ENCODE results near the gene SGCA. TPM values are rescaled to one million over a fixed set of nuclear protein-coding genes. Genes with fewer than 3 reads are reported as not detected.

Gene SGCA
- total and polyA plus RNA-seq, 2 donors (not counting 3 experiments of a cell fraction or from before 2014, with no cell fraction given): not detected

GRCh38 chr17:50164697-50164988 lies 1.2 kb upstream of the SGCA start:
- CTCF ChIA-PET: interaction anchor here (0.6 to 3.6 kb wide), 4 partner anchors 8 to 36 kb away, joined by 3 to 15 read pairs (median 4); no protein-coding TSS in a partner anchor
- H3K4me3 ChIP-seq (replicated peaks in 1 of 3; ENCODE audit: insufficient read depth in 1 of 3, low read depth in 1 of 3, low read length in 3 of 3): no peak overlapping the region
- FAIRE-seq (no peak), DNase-seq (ENCODE audit: low read depth, low spot score) (no peak)
- no TSS peak for BruUV-seq (replicated peaks)
- H2AFZ ChIP-seq (ENCODE audit: low read depth, low read length): no peak overlapping the region
- H3K4me1 ChIP-seq (ENCODE audit: control insufficient read depth, extremely low read depth, insufficient read depth, low read length): peaks cover 6% of the 10 kb centered on the region
- no peak overlapping the region for H3K27ac ChIP-seq (ENCODE audit: insufficient read depth, low read depth, low read length)
- TF ChIP-seq EZH2 (IDR thresholded peaks at IDR 0.05; ENCODE audit: borderline replicate concordance, low read depth, low read length, severe bottlenecking) (no peak), CTCF (IDR thresholded peaks at IDR 0.05; ENCODE audit: extremely low read depth in 1 of 2, insufficient read depth in 1 of 2, low read depth in 1 of 2, low read length in 2 of 2) (no peak), MAX (IDR thresholded peaks at IDR 0.05; ENCODE audit: insufficient read depth, insufficient read length) (no peak)
- no peaks in the 10 kb centered on the region for H3K9me3 ChIP-seq (replicated peaks; ENCODE audit: control insufficient read depth, insufficient read depth, low read length)
- no peak overlapping the region for H3K4me2 ChIP-seq (ENCODE audit: insufficient read depth, low read length)
- no peaks in the 10 kb centered on the region for H3K79me2 ChIP-seq (ENCODE audit: control insufficient read depth, insufficient read depth, low read length)
- intact Hi-C loops (cut with micrococcal nuclease) (no loop called here), dilution Hi-C loops (cut with MboI; ENCODE audit: extremely low pct_ligation_motif_present, low sequenced_read_pairs) (no loop called here)
- H4K20me1 ChIP-seq (replicated peaks; ENCODE audit: control insufficient read depth, extremely low read depth, insufficient read depth, low read length): no peaks in the 10 kb centered on the region
- H3K9ac ChIP-seq (replicated peaks; ENCODE audit: extremely low read depth, insufficient read depth, low read length): no peak overlapping the region
- H3K36me3 ChIP-seq (ENCODE audit: control insufficient read depth in 2 of 2, extremely low read depth in 1 of 2, insufficient read depth in 2 of 2, low read length in 2 of 2): no peaks in the 10 kb centered on the region
- POLR2A ChIA-PET: interaction anchor here (0.5 kb wide), 1 partner anchor 890 kb away, joined by 10 read pairs; no protein-coding TSS in a partner anchor
- H3K9me1 ChIP-seq (replicated peaks; ENCODE audit: control insufficient read depth, extremely low read depth, insufficient read depth, low read length): no peaks in the 10 kb centered on the region
- peaks cover 0 to 2% of the 10 kb centered on the region in 2 experiments for H3K27me3 ChIP-seq (ENCODE audit: control insufficient read depth in 2 of 2, insufficient read depth in 2 of 2, low read length in 2 of 2)

GRCh38 chr17:50165066-50165465 lies 739 bp upstream of the SGCA start:
- no peak overlapping the region for H3K27ac ChIP-seq (ENCODE audit: insufficient read depth, low read depth, low read length)
- no peaks in the 10 kb centered on the region for H4K20me1 ChIP-seq (replicated peaks; ENCODE audit: control insufficient read depth, extremely low read depth, insufficient read depth, low read length)
- ChIA-PET POLR2A (interaction anchor here (0.5 kb wide), 1 partner anchor 889 kb away, joined by 10 read pairs; no protein-coding TSS in a partner anchor), CTCF (interaction anchor here (0.6 to 3.6 kb wide), 5 partner anchors 9 to 35 kb away, joined by 3 to 15 read pairs (median 6); no protein-coding TSS in a partner anchor)
- H3K9me1 ChIP-seq (replicated peaks; ENCODE audit: control insufficient read depth, extremely low read depth, insufficient read depth, low read length): no peaks in the 10 kb centered on the region
- H3K9me3 ChIP-seq (replicated peaks; ENCODE audit: control insufficient read depth, insufficient read depth, low read length): no peaks in the 10 kb centered on the region
- no peak for TF ChIP-seq POLR2AphosphoS5 (IDR thresholded peaks at IDR 0.05; ENCODE audit: insufficient read depth, low read depth, low read length)
- no peak for TF ChIP-seq POLR2A (IDR thresholded peaks at IDR 0.05; ENCODE audit: low read depth, low read length)
- TF ChIP-seq MYC (IDR thresholded peaks at IDR 0.05; ENCODE audit: low read depth, low read length): no peak
- no peak for TF ChIP-seq CTCF (IDR thresholded peaks at IDR 0.05; ENCODE audit: extremely low read depth in 1 of 2, insufficient read depth in 1 of 2, low read depth in 1 of 2, low read length in 2 of 2)
- TF ChIP-seq FOS (IDR thresholded peaks at IDR 0.05; ENCODE audit: borderline replicate concordance, insufficient read depth, low read length): no peak
- no peak for TF ChIP-seq JUN (IDR thresholded peaks at IDR 0.05; ENCODE audit: borderline replicate concordance, insufficient read depth, insufficient read length, low read depth)
- TF ChIP-seq EZH2 (IDR thresholded peaks at IDR 0.05; ENCODE audit: borderline replicate concordance, low read depth, low read length, severe bottlenecking): no peak
- no peak for TF ChIP-seq GATA2 (IDR thresholded peaks at IDR 0.05; ENCODE audit: insufficient read depth, insufficient read length, low read depth, low read length)
- no peak for TF ChIP-seq MAX (IDR thresholded peaks at IDR 0.05; ENCODE audit: insufficient read depth, insufficient read length)
- H3K4me3 ChIP-seq (replicated peaks in 1 of 3; ENCODE audit: insufficient read depth in 1 of 3, low read depth in 1 of 3, low read length in 3 of 3): no peak overlapping the region
- H3K4me2 ChIP-seq (ENCODE audit: insufficient read depth, low read length): no peak overlapping the region
- peaks cover 6% of the 10 kb centered on the region for H3K4me1 ChIP-seq (ENCODE audit: control insufficient read depth, extremely low read depth, insufficient read depth, low read length)
- no peak overlapping the region for H2AFZ ChIP-seq (ENCODE audit: low read depth, low read length)
- dilution Hi-C loops (cut with MboI; ENCODE audit: extremely low pct_ligation_motif_present, low sequenced_read_pairs) (no loop called here), intact Hi-C loops (cut with micrococcal nuclease) (no loop called here)
- no peaks in the 10 kb centered on the region for H3K27me3 ChIP-seq (ENCODE audit: control insufficient read depth in 2 of 2, insufficient read depth in 2 of 2, low read length in 2 of 2)
- no TSS peak for BruUV-seq (replicated peaks)
- no peak for FAIRE-seq
- DNase-seq (ENCODE audit: low read depth, low spot score): no peak
- H3K79me2 ChIP-seq (ENCODE audit: control insufficient read depth, insufficient read depth, low read length): no peaks in the 10 kb centered on the region
- no peaks in the 10 kb centered on the region for H3K36me3 ChIP-seq (ENCODE audit: control insufficient read depth in 2 of 2, extremely low read depth in 1 of 2, insufficient read depth in 2 of 2, low read length in 2 of 2)
- H3K9ac ChIP-seq (replicated peaks; ENCODE audit: extremely low read depth, insufficient read depth, low read length): no peak overlapping the region

Data from endothelial cell of umbilical vein (primary cell).